ENCODE results near the gene METTL6.

Gene METTL6

GRCh38 chr3:15403965-15404364 is 23.4 kb downstream of the METTL6 start:
- TF ChIP-seq CTCF (IDR thresholded peaks at IDR 0.05; ENCODE audit: low read length) = no peak
- TF ChIP-seq EZH2phosphoT487 (IDR thresholded peaks at IDR 0.05; ENCODE audit: low read length) = no peak
- no peak for TF ChIP-seq EZH2 (optimal IDR thresholded peaks at IDR 0.05; ENCODE audit: low read depth, low read length)
- no peaks in the 10 kb centered on the region for H3K9me2 ChIP-seq (replicated peaks; ENCODE audit: insufficient read depth, low read length)

GRCh38 chr3:15403495-15403894 is 23.8 kb downstream of the METTL6 start:
- H3K27me3 ChIP-seq (replicated peaks; ENCODE audit: insufficient read depth, low read length) = no peaks in the 10 kb centered on the region
- H3K9me3 ChIP-seq (replicated peaks; ENCODE audit: insufficient read depth, low read length) = no peaks in the 10 kb centered on the region
- H3K36me3 ChIP-seq (replicated peaks; ENCODE audit: insufficient read depth, low read length) = no peaks in the 10 kb centered on the region
- no peaks in the 10 kb centered on the region; the same call in 1 of the 2 replicates for H3K4me1 ChIP-seq (ENCODE audit: low read length)
- no peak overlapping the region for H3K27ac ChIP-seq (ENCODE audit: low read length)
- no peak overlapping the region for H3K4me2 ChIP-seq (ENCODE audit: low read depth, low read length)
- no peaks in the 10 kb centered on the region for H3K79me2 ChIP-seq (ENCODE audit: low read length)
- no peak for DNase-seq
- H4K20me1 ChIP-seq (ENCODE audit: insufficient read depth, low read length) = no peaks in the 10 kb centered on the region
- no peak overlapping the region for H3K9ac ChIP-seq (ENCODE audit: low read length)
- no peaks in the 10 kb centered on the region for H3K9me2 ChIP-seq (replicated peaks; ENCODE audit: insufficient read depth, low read length)
- no peak overlapping the region for H3K4me3 ChIP-seq (ENCODE audit: low read length)
- no peak for TF ChIP-seq CTCF (IDR thresholded peaks at IDR 0.05; ENCODE audit: low read length)
- TF ChIP-seq EZH2 (optimal IDR thresholded peaks at IDR 0.05; ENCODE audit: low read depth, low read length) = no peak
- TF ChIP-seq EZH2phosphoT487 (IDR thresholded peaks at IDR 0.05; ENCODE audit: low read length) = no peak
- H2AFZ ChIP-seq (ENCODE audit: low read length) = no peak overlapping the region
- H3F3A ChIP-seq (ENCODE audit: insufficient read depth, low read length) = no peaks in the 10 kb centered on the region

More at GRCh38 chr3:15403965-15404364, 23.4 kb downstream of the METTL6 start:
- Histone ChIP-seq H2AFZ (ENCODE audit: low read length) (no peak overlapping the region), H3K9me3 (replicated peaks; ENCODE audit: insufficient read depth, low read length) (no peaks in the 10 kb centered on the region), H3K36me3 (replicated peaks; ENCODE audit: insufficient read depth, low read length) (no peaks in the 10 kb centered on the region), H3F3A (ENCODE audit: insufficient read depth, low read length) (no peaks in the 10 kb centered on the region), H3K79me2 (ENCODE audit: low read length) (no peaks in the 10 kb centered on the region), H3K27ac (ENCODE audit: low read length) (no peak overlapping the region), H3K4me2 (ENCODE audit: low read depth, low read length) (no peak overlapping the region), H3K9ac (ENCODE audit: low read length) (no peak overlapping the region), H3K4me3 (ENCODE audit: low read length) (no peak overlapping the region), H4K20me1 (ENCODE audit: insufficient read depth, low read length) (no peaks in the 10 kb centered on the region), H3K27me3 (replicated peaks; ENCODE audit: insufficient read depth, low read length) (no peaks in the 10 kb centered on the region), H3K4me1 (ENCODE audit: low read length) (no peaks in the 10 kb centered on the region)
- DNase-seq = no peak

GRCh38 chr3:15401936-15402335 is 25.4 kb downstream of the METTL6 start:
- H3K9ac ChIP-seq (ENCODE audit: low read length) = peak overlapping the region; percentile 28; the same call in 1 of the 2 replicates
- TF ChIP-seq EZH2 (optimal IDR thresholded peaks at IDR 0.05; ENCODE audit: low read depth, low read length) (no peak), CTCF (IDR thresholded peaks at IDR 0.05; ENCODE audit: low read length) (no peak), EZH2phosphoT487 (IDR thresholded peaks at IDR 0.05; ENCODE audit: low read length) (no peak)
- H3K27me3 ChIP-seq (replicated peaks; ENCODE audit: insufficient read depth, low read length) = no peaks in the 10 kb centered on the region
- peak overlapping the region; percentile 36 for H3K4me2 ChIP-seq (ENCODE audit: low read depth, low read length)
- H3K9me2 ChIP-seq (replicated peaks; ENCODE audit: insufficient read depth, low read length) = no peaks in the 10 kb centered on the region
- no peaks in the 10 kb centered on the region for H3K36me3 ChIP-seq (replicated peaks; ENCODE audit: insufficient read depth, low read length)
- H3F3A ChIP-seq (ENCODE audit: insufficient read depth, low read length) = no peaks in the 10 kb centered on the region
- H3K27ac ChIP-seq (ENCODE audit: low read length) = no peak overlapping the region
- no peaks in the 10 kb centered on the region; the same call in 1 of the 2 replicates for H3K4me1 ChIP-seq (ENCODE audit: low read length)
- no peaks in the 10 kb centered on the region for H3K9me3 ChIP-seq (replicated peaks; ENCODE audit: insufficient read depth, low read length)
- H3K79me2 ChIP-seq (ENCODE audit: low read length) = no peaks in the 10 kb centered on the region
- H3K4me3 ChIP-seq (ENCODE audit: low read length) = peak overlapping the region; percentile 40; the same call in 1 of the 2 replicates
- peak overlapping the region; percentile 62 for H2AFZ ChIP-seq (ENCODE audit: low read length)
- no peaks in the 10 kb centered on the region for H4K20me1 ChIP-seq (ENCODE audit: insufficient read depth, low read length)
- no peak for DNase-seq
